Lung (tissue), 12 donors: ENCODE data around the gene MAP3K7CL. TPM values are rescaled to one million over a fixed set of nuclear protein-coding genes. Genes with fewer than 3 reads are reported as not detected.
A peak's percentile ranks its signal among the peaks of the same experiment; 100 is the strongest.

Experiments
- ATAC-seq: fragments of 200-7000 bp; cut with Tn5 transposase; one replicate; pipeline ENCODE4 v1.9.1; 2020; ENCODE audit warnings: moderate number of reproducible peaks; ENCODE audit not compliant: insufficient read depth, low FRiP score
- DNase-seq, 3 donors: peaks; one replicate each; pipeline ENCODE4 v3.0.0-alpha.2; 2013 to 2017
- H3K27ac ChIP-seq, 2 donors: one replicate each; pipeline ENCODE4 v1.5.1; 2013; ENCODE audit warnings: mild to moderate bottlenecking in 2 of 2, moderate library complexity in 2 of 2, control low read depth in 1 of 2, inconsistent platforms in 1 of 2, low read depth in 1 of 2, low read length in 1 of 2
- H3K27me3 ChIP-seq, 3 donors: one replicate each; pipeline ENCODE4 v1.5.1; 2013; ENCODE audit warnings: low read length in 2 of 3; ENCODE audit not compliant: control insufficient read depth in 3 of 3, insufficient read depth in 3 of 3
- H3K36me3 ChIP-seq, 4 donors: one replicate each; pipeline ENCODE4 v1.5.1; 2013; ENCODE audit warnings: low read length in 4 of 4, mild to moderate bottlenecking in 1 of 4, moderate library complexity in 1 of 4; ENCODE audit not compliant: control insufficient read depth in 4 of 4, insufficient read depth in 4 of 4
- H3K4me1 ChIP-seq, 5 donors: one replicate each; pipeline ENCODE4 v1.5.1; 2013; ENCODE audit warnings: low read length in 5 of 5, mild to moderate bottlenecking in 2 of 5, moderate library complexity in 1 of 5; ENCODE audit not compliant: control insufficient read depth in 5 of 5, insufficient read depth in 5 of 5
- H3K4me3 ChIP-seq: one replicate; pipeline ENCODE4 v1.5.1; 2013; ENCODE audit warnings: mild to moderate bottlenecking, control low read depth, moderate library complexity
- H3K9ac ChIP-seq, 2 donors: one replicate each; pipeline ENCODE4 v1.5.1; 2013; ENCODE audit warnings: low read length in 2 of 2, control low read depth in 1 of 2; ENCODE audit not compliant: insufficient read depth in 1 of 2
- H3K9me3 ChIP-seq, 4 donors: one replicate each; pipeline ENCODE4 v1.5.1; 2013; ENCODE audit warnings: low read length in 3 of 4, mild to moderate bottlenecking in 1 of 4, moderate library complexity in 1 of 4; ENCODE audit not compliant: control insufficient read depth in 4 of 4, insufficient read depth in 3 of 4
- CTCF ChIP-seq: IDR thresholded peaks from 2 replicates; pipeline ENCODE4 v1.5.1; 2012; ENCODE audit warnings: mild to moderate bottlenecking; ENCODE audit errors: control extremely low read depth, extremely low read depth
- WGBS, 2 donors: extraction: QIAGEN DNeasy Blood & Tissue Kit; methylation state at CpG; one replicate each; pipeline ENCODE4 v1.1.7; 2013; 5-methylcytosine and 5-hydroxymethylcytosine counted together
- polyA plus RNA-seq, 2 donors: library from polyadenylated mRNA; stranded (reverse); fragments of 200-250 nt; gene quantifications; one replicate each; pipeline ENCODE4 v1.2.1, GENCODE V29; 2013
- total RNA-seq, 2 donors: library from RNA; depleted of rRNA in 1 of 2; stranded (reverse); fragments of >200 nt in 1 of 2; gene quantifications; one replicate each; pipeline ENCODE4 v1.2.1, GENCODE V29; 2014 to 2021
- donor health status: control.
- donor health status: control.
- donor health status: Bipolar disorder and iron deficiency.
- donor health status: healthy.
- donor health status: DM: yes; HTN: yes; CAD: no.

MAP3K7CL gene
- total and polyA plus RNA-seq, 4 donors, result 5.6 to 15.1 (median 8.3) TPM

GRCh38 chr21:29102791-29103257 lies 27.6 kb upstream of the MAP3K7CL start:
- H3K27ac ChIP-seq, result no peak overlapping the region
- no peak overlapping the region for H3K9ac ChIP-seq
- DNase-seq, result no peak
- WGBS, 2 donors, result 93 to 96% methylated on average over 2 of the region's 2 CpGs
- no peak for ATAC-seq
- H3K4me3 ChIP-seq, result no peak overlapping the region
- H3K36me3 ChIP-seq, result peaks cover 0 to 4% (median 0%) of the 10 kb centered on the region in 4 donors
- H3K9me3 ChIP-seq, result no peaks in the 10 kb centered on the region
- peaks cover 0 to 6% (median 0%) of the 10 kb centered on the region in 5 donors for H3K4me1 ChIP-seq
- TF ChIP-seq CTCF, result no peak
- H3K27me3 ChIP-seq, result no peaks in the 10 kb centered on the region

GRCh38 chr21:29104239-29104708 lies 26.2 kb upstream of the MAP3K7CL start:
- ATAC-seq, result no peak
- no peak for TF ChIP-seq CTCF
- Histone ChIP-seq H3K27me3 (no peaks in the 10 kb centered on the region), H3K9ac (no peak overlapping the region), H3K4me1 (peaks cover 0 to 6% (median 0%) of the 10 kb centered on the region in 5 donors), H3K27ac (no peak overlapping the region), H3K4me3 (no peak overlapping the region), H3K9me3 (no peaks in the 10 kb centered on the region), H3K36me3 (peaks cover 0 to 6% (median 0%) of the 10 kb centered on the region in 4 donors)
- WGBS, 2 donors, result 72 to 75% methylated on average over 7 of the region's 7 CpGs
- DNase-seq, result peak in 2 of 3 donors; percentile 14 to 52

- no peak overlapping the region for H3K9ac ChIP-seq
- peaks cover 0 to 6% (median 0%) of the 10 kb centered on the region in 5 donors for H3K4me1 ChIP-seq
- no peak overlapping the region for H3K27ac ChIP-seq
- H3K27me3 ChIP-seq, result no peaks in the 10 kb centered on the region
- DNase-seq (no peak), ATAC-seq (no peak)
- H3K36me3 ChIP-seq, result peaks cover 0 to 6% (median 0%) of the 10 kb centered on the region in 4 donors
- WGBS, 2 donors, result 84 to 88% methylated on average over 3 of the region's 3 CpGs
- TF ChIP-seq CTCF, result no peak
- no peak overlapping the region for H3K4me3 ChIP-seq
- H3K9me3 ChIP-seq, result no peaks in the 10 kb centered on the region
These were observed 25.2 kb upstream of the MAP3K7CL start for GRCh38 chr21:29105218-29105617.
